OCI-LY1 (cell line): ENCODE results near the gene WFDC5.

ENCODE experiments used
- EZH2 ChIP-seq: fragments of 200-600 bp; sonication (generic), shearing (Covaris generic); IDR thresholded peaks from 2 replicates; pipeline ENCODE4 v1.8.0; 2017; ENCODE audit warnings: borderline replicate concordance, mixed run types, mild to moderate bottlenecking, antibody characterized with exemption, low read length, moderate library complexity, mixed read lengths
- TF ChIP-seq, protein P1 (sequence below): fragments of 200-600 bp; sonication (generic), shearing (Covaris generic); IDR thresholded peaks from 2 replicates; pipeline ENCODE4 v1.5.1; 2017; ENCODE audit warnings: mild to moderate bottlenecking, antibody characterized with exemption, low read length, moderate library complexity, mixed read lengths

DNA sequence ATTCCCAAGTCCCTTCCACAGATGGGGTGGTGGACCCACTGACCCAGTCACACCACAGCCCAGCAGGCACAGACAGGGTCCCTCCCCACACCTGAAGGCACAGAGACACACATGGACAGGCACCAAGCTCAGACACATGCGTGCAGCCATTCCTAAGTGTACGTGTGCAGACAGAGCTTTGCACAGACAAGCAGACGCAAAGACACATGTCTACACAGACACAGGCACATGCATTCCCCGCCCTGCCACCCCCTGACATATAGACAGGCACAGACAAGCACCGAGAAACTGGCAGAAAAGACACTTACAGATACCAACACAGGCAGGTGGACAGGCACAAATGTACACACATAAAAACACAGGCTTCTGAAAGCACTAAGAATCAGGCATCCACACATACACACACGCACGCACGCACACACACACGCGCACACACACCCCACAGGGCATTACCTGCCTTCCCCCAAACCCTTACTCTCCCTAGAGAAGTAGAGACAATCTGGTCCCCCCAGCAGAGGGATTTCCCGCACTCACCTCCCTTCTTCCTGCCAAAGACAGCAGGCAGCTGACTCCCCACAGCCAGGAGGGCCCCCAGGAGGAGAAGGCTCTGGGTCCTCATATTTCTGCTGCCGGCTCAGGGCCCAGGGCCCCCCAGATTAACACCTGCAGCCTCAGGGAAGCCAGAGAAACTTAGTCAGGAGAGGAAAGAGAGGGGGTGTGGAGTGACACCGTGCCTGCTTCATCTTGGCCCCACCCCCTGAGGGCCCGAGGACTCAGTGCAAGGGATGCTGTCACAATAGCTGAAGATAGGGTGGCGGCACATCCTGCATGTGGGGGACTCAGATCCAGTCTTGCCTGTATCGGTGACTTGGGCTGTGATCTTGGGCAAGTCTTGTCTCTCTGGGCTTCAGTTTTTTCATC lies at the start of gene WFDC5:
- TF ChIP-seq, protein P1, sequence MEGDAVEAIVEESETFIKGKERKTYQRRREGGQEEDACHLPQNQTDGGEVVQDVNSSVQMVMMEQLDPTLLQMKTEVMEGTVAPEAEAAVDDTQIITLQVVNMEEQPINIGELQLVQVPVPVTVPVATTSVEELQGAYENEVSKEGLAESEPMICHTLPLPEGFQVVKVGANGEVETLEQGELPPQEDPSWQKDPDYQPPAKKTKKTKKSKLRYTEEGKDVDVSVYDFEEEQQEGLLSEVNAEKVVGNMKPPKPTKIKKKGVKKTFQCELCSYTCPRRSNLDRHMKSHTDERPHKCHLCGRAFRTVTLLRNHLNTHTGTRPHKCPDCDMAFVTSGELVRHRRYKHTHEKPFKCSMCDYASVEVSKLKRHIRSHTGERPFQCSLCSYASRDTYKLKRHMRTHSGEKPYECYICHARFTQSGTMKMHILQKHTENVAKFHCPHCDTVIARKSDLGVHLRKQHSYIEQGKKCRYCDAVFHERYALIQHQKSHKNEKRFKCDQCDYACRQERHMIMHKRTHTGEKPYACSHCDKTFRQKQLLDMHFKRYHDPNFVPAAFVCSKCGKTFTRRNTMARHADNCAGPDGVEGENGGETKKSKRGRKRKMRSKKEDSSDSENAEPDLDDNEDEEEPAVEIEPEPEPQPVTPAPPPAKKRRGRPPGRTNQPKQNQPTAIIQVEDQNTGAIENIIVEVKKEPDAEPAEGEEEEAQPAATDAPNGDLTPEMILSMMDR: no peak
- TF ChIP-seq EZH2: no peak
